HEK293 (cell line): Measurements from ENCODE around the gene THSD4.
A peak's percentile ranks its signal among the peaks of the same experiment; 100 is the strongest.

ENCODE experiments used
- CTCF ChIA-PET: fragments of 350-600 bp; formaldehyde crosslinking; extraction: SDS; loops from one replicate; lab custom pipeline; 2021; ENCODE audit warnings: antibody characterized with exemption; lab: Yijun Ruan, JAX
- POLR2A ChIA-PET: fragments of 300-600 bp; formaldehyde crosslinking; extraction: SDS; loops from one replicate; lab custom pipeline; 2020; ENCODE audit warnings: antibody characterized with exemption, inconsistent platforms; lab: Yijun Ruan, JAX
- H3K27ac ChIP-seq: fragments of 200-500 bp; sonication (Bioruptor generic); 2 replicates; pipeline ENCODE4 v1.5.1; 2014; ENCODE audit warnings: low read depth, low read length, control low read depth, inconsistent platforms; ENCODE audit errors: extremely low read depth
- H3K36me3 ChIP-seq, 2 experiments: fragments of 200-500 bp in 1 of 2; sonication (Bioruptor generic) in 1 of 2; 1 replicate in 1 of 2; 2 replicates in 1 of 2; pipeline ENCODE4 v1.5.1; 2014 to 2017; ENCODE audit warnings: inconsistent platforms in 2 of 2, low read length in 2 of 2; ENCODE audit not compliant: control insufficient read depth in 2 of 2, insufficient read depth in 1 of 2
- H3K4me1 ChIP-seq: fragments of 200-500 bp; sonication (Bioruptor generic); 2 replicates; pipeline ENCODE4 v1.5.1; 2014; ENCODE audit warnings: mild to moderate bottlenecking, low read length, inconsistent platforms; ENCODE audit not compliant: control insufficient read depth, insufficient read depth
- H3K4me3 ChIP-seq: 2 replicates; pipeline ENCODE4 v1.5.1; 2011; ENCODE audit warnings: low read depth, mild to moderate bottlenecking, control low read depth, low read length, moderate library complexity
- H3K9me3 ChIP-seq: fragments of 200-500 bp; sonication (Bioruptor generic); 2 replicates; pipeline ENCODE4 v1.5.1; 2014; ENCODE audit warnings: low read depth, low read length, inconsistent platforms; ENCODE audit not compliant: control insufficient read depth, insufficient read depth
- HOXC10 ChIP-seq: sonication (generic); formaldehyde crosslinking; IDR thresholded peaks from 2 replicates; pipeline ENCODE4 v1.8.1; 2023; ENCODE audit warnings: mild to moderate bottlenecking, missing genetic modification reagents
- KLF1 ChIP-seq: fragments of 450-650 bp; formaldehyde crosslinking; IDR thresholded peaks from 2 replicates; pipeline ENCODE4 v1.5.1; 2016; ENCODE audit warnings: missing biosample characterization, missing genetic modification characterization
- KLF17 ChIP-seq: fragments of 450-650 bp; formaldehyde crosslinking; IDR thresholded peaks from 2 replicates; pipeline ENCODE4 v1.5.1; 2016; ENCODE audit warnings: missing biosample characterization, missing genetic modification characterization
- SALL2 ChIP-seq: fragments of 450-650 bp; formaldehyde crosslinking; IDR thresholded peaks from 2 replicates; pipeline ENCODE4 v1.5.0; 2017; ENCODE audit warnings: missing biosample characterization, mild to moderate bottlenecking, missing genetic modification characterization, borderline replicate concordance
- YY1 ChIP-seq: fragments of 450-650 bp; formaldehyde crosslinking; IDR thresholded peaks from 2 replicates; pipeline ENCODE4 v1.5.1; 2018; ENCODE audit warnings: missing biosample characterization, missing genetic modification characterization
- ZNF140 ChIP-seq: fragments of 450-650 bp; formaldehyde crosslinking; IDR thresholded peaks from 2 replicates; pipeline ENCODE4 v1.5.1; 2016; ENCODE audit warnings: missing biosample characterization, missing genetic modification characterization
- ZNF155 ChIP-seq: fragments of 450-650 bp; formaldehyde crosslinking; IDR thresholded peaks from 2 replicates; pipeline ENCODE4 v1.5.1; 2016; ENCODE audit warnings: missing biosample characterization, missing genetic modification characterization
- ZNF157 ChIP-seq: fragments of 450-650 bp; formaldehyde crosslinking; IDR thresholded peaks from 2 replicates; pipeline ENCODE4 v1.5.1; 2016; ENCODE audit warnings: missing biosample characterization, missing genetic modification characterization
- ZNF169 ChIP-seq: fragments of 450-650 bp; formaldehyde crosslinking; IDR thresholded peaks from 2 replicates; pipeline ENCODE4 v1.5.1; 2016; ENCODE audit warnings: missing biosample characterization, missing genetic modification characterization
- ZNF2 ChIP-seq: fragments of 450-650 bp; formaldehyde crosslinking; IDR thresholded peaks from 2 replicates; pipeline ENCODE4 v1.5.1; 2016; ENCODE audit warnings: missing biosample characterization, missing genetic modification characterization
- ZNF221 ChIP-seq: fragments of 450-650 bp; formaldehyde crosslinking; IDR thresholded peaks from 2 replicates; pipeline ENCODE4 v1.5.1; 2017; ENCODE audit warnings: missing biosample characterization, missing genetic modification characterization, borderline replicate concordance
- ZNF24 ChIP-seq: fragments of 450-650 bp; formaldehyde crosslinking; IDR thresholded peaks from 2 replicates; pipeline ENCODE4 v1.5.1; 2016; ENCODE audit warnings: missing biosample characterization, missing genetic modification characterization
- ZNF248 ChIP-seq: fragments of 450-650 bp; formaldehyde crosslinking; IDR thresholded peaks from 2 replicates; pipeline ENCODE4 v1.5.1; 2017; ENCODE audit warnings: missing biosample characterization, missing genetic modification characterization
- ZNF341 ChIP-seq: fragments of 450-650 bp; formaldehyde crosslinking; IDR thresholded peaks from 2 replicates; pipeline ENCODE4; 2016; ENCODE audit warnings: low read depth, missing biosample characterization, missing genetic modification characterization
- ZNF530 ChIP-seq: fragments of 450-650 bp; formaldehyde crosslinking; IDR thresholded peaks from 2 replicates; pipeline ENCODE4 v1.5.1; 2016; ENCODE audit warnings: low read depth, missing biosample characterization, missing genetic modification characterization
- ZNF600 ChIP-seq: fragments of 450-650 bp; formaldehyde crosslinking; IDR thresholded peaks from 2 replicates; pipeline ENCODE4 v1.5.1; 2016; ENCODE audit warnings: missing biosample characterization, missing genetic modification characterization
- ZNF610 ChIP-seq: fragments of 450-650 bp; formaldehyde crosslinking; IDR thresholded peaks from 2 replicates; pipeline ENCODE4 v1.5.1; 2016; ENCODE audit warnings: missing biosample characterization, missing genetic modification characterization, borderline replicate concordance
- ZNF645 ChIP-seq: fragments of 450-650 bp; formaldehyde crosslinking; IDR thresholded peaks from 2 replicates; pipeline ENCODE4; 2016; ENCODE audit warnings: missing biosample characterization, missing genetic modification characterization
- ZNF768 ChIP-seq: fragments of 450-650 bp; formaldehyde crosslinking; IDR thresholded peaks from 2 replicates; pipeline ENCODE4 v1.5.1; 2018; ENCODE audit warnings: missing biosample characterization, mild to moderate bottlenecking, missing genetic modification characterization
- ZNF785 ChIP-seq: fragments of 450-650 bp; formaldehyde crosslinking; IDR thresholded peaks from 2 replicates; pipeline ENCODE4 v1.5.1; 2016; ENCODE audit warnings: missing biosample characterization, missing genetic modification characterization
- ZNF830 ChIP-seq: fragments of 450-650 bp; IDR thresholded peaks from 2 replicates; pipeline ENCODE4 v1.5.0; 2018; ENCODE audit warnings: missing biosample characterization, missing genetic modification characterization, low read depth, mild to moderate bottlenecking, moderate library complexity
- TF ChIP-seq, protein P1 (sequence below): fragments of 450-650 bp; formaldehyde crosslinking; IDR thresholded peaks from 2 replicates; pipeline ENCODE4 v1.5.1; 2016; ENCODE audit warnings: missing biosample characterization, missing genetic modification characterization, low read depth

The THSD4 gene

DNA sequence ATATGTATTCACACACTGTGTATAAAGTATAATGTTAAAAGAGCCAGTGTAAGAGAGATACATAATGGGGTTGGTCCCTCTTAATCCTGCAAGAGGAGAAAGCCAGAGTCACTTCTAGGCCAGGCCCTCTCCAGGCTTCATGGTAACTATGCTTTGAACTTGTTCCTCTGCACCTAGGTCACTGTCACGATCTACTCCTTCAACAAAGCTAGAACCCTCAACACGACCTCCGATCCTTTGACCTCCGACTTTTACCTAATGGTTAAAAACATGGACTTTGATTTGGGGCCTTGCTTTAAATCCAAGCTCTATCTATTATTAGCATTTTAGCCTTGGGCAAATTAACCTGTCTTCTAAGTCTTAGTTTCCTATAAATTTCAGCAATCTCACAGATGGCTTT is 541.2 kb downstream of the THSD4 start:
- no peak overlapping the region for H3K4me3 ChIP-seq
- POLR2A ChIA-PET = no interaction called here
- TF ChIP-seq KLF1 (no peak), ZNF140 (tag by site-specific recombination) (no peak), ZNF155 (no peak), ZNF830 (tag by site-specific recombination) (no peak), ZNF610 (tag by site-specific recombination) (no peak), SALL2 (tag by site-specific recombination) (no peak), ZNF600 (tag by site-specific recombination) (no peak), ZNF248 (tag by site-specific recombination) (no peak), ZNF341 (tag by site-specific recombination) (no peak), ZNF169 (tag by site-specific recombination) (no peak), KLF17 (tag by site-specific recombination) (no peak), ZNF785 (tag by site-specific recombination) (no peak), ZNF221 (no peak), ZNF157 (tag by site-specific recombination) (no peak), ZNF2 (tag by site-specific recombination) (no peak), HOXC10 (CRISPR knock-in tag) (no peak), ZNF645 (tag by site-specific recombination) (no peak), ZNF530 (tag by site-specific recombination) (no peak)
- H3K27ac ChIP-seq = no peak overlapping the region
- CTCF ChIA-PET = interaction anchor here (1.0 to 1.7 kb wide), 2 partner anchors 8 to 88 kb away, joined by 3 to 5 read pairs; no protein-coding TSS in a partner anchor
- H3K4me1 ChIP-seq = no peaks in the 10 kb centered on the region
- H3K36me3 ChIP-seq = no peaks in the 10 kb centered on the region
- no peaks in the 10 kb centered on the region for H3K9me3 ChIP-seq

DNA sequence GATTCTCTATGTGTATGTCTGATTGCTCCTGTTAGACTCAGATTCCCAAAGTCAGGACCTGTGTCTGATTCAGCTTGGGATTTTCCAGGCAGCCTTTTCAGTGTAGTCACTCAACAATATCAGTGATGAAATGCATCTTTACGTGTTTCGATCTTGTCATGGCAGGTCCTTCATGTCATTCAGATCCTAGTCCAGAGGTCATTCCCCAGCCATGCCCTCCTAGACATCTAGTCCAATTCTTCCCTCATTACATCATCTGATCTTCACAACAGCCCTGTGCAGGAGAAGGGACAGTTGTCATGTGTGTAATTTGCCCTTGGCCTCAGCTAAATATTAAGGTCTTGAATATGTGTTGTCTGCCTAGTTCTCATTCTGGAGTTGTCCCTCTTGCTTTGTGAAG is 541.9 kb downstream of the THSD4 start:
- Histone ChIP-seq H3K27ac (no peak overlapping the region), H3K4me1 (no peaks in the 10 kb centered on the region), H3K36me3 (no peaks in the 10 kb centered on the region), H3K9me3 (no peaks in the 10 kb centered on the region), H3K4me3 (no peak overlapping the region)
- TF ChIP-seq, protein P1, sequence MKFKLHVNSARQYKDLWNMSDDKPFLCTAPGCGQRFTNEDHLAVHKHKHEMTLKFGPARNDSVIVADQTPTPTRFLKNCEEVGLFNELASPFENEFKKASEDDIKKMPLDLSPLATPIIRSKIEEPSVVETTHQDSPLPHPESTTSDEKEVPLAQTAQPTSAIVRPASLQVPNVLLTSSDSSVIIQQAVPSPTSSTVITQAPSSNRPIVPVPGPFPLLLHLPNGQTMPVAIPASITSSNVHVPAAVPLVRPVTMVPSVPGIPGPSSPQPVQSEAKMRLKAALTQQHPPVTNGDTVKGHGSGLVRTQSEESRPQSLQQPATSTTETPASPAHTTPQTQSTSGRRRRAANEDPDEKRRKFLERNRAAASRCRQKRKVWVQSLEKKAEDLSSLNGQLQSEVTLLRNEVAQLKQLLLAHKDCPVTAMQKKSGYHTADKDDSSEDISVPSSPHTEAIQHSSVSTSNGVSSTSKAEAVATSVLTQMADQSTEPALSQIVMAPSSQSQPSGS = peak; percentile 14; the same call in 1 of the 2 replicates
- TF ChIP-seq ZNF768 = no peak
- ChIA-PET CTCF (interaction anchor here (1.7 kb wide), 1 partner anchor 87 kb away, joined by 5 read pairs; no protein-coding TSS in a partner anchor), POLR2A (no interaction called here)

DNA sequence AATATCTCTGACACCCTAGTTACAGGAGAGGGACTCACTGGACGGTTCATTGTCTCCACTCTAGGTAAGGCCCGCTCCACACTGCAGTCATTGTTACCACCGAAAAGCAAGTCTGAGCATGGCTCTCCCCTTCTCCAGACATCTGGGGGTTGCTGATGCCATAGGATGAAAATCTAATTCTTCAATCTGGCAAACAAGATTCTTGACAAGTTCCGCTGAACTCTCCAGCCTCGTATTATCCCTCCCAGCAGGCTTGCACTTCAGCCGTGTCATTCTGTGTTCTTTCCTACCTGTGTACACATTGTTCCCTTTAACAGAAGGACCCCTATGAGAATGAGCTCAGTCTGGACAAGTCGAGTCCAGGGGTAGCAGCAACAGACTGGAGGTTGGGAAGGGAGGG is 542.8 kb downstream of the THSD4 start:
- POLR2A ChIA-PET = no interaction called here

More for the DNA sequence above, 542.8 kb downstream of the THSD4 start:
- TF ChIP-seq ZNF24 (tag by site-specific recombination) = no peak
- no peak for TF ChIP-seq YY1 (tag by site-specific recombination)
- Histone ChIP-seq H3K36me3 (no peaks in the 10 kb centered on the region), H3K4me3 (no peak overlapping the region), H3K4me1 (no peaks in the 10 kb centered on the region), H3K9me3 (no peaks in the 10 kb centered on the region), H3K27ac (no peak overlapping the region)
- CTCF ChIA-PET = interaction anchor here (1.7 kb wide), 1 partner anchor 86 kb away, joined by 5 read pairs; no protein-coding TSS in a partner anchor
